Measurements from ENCODE around the gene NOD2. TPM values are rescaled to one million over a fixed set of nuclear protein-coding genes. Genes with fewer than 3 reads are reported as not detected.
A peak's percentile ranks its signal among the peaks of the same experiment; 100 is the strongest.

Gene NOD2
- total RNA-seq, 4 donors from 2014 or later, result 10.5 to 28.1 (median 21.6) TPM

- WGBS, 2 donors, result 23 to 35% methylated on average over 3 of the region's 3 CpGs
- peaks cover 0 to 15% (median 3%) of the 10 kb centered on the region in 3 donors for H3K36me3 ChIP-seq
- peak overlapping the region in 2 of 4 donors; percentile 32 to 98 for H3K27ac ChIP-seq
- peaks cover 9 to 82% (median 23%) of the 10 kb centered on the region in 3 donors for H3K4me1 ChIP-seq
- TF ChIP-seq POLR2A (IDR thresholded peaks at IDR 0.05) (no peak), CTCF (IDR thresholded peaks at IDR 0.05) (no peak)
- no peaks in the 10 kb centered on the region for H3K27me3 ChIP-seq
- intact Hi-C loops (cut with DNase I), result no loop called here
- H3K4me3 ChIP-seq, result no peak overlapping the region
- H3K9me3 ChIP-seq, result no peaks in the 10 kb centered on the region
- no peak for DNase-seq
These were observed 51.5 kb downstream of the NOD2 start for GRCh38 chr16:50744881-50745280.

- Histone ChIP-seq H3K9me3 (no peaks in the 10 kb centered on the region), H3K4me3 (no peak overlapping the region), H3K27ac (peak overlapping the region in 2 of 4 donors; percentile 6 to 32), H3K27me3 (no peaks in the 10 kb centered on the region), H3K36me3 (peaks cover 0 to 19% (median 3%) of the 10 kb centered on the region in 3 donors), H3K4me1 (peaks cover 4 to 82% (median 25%) of the 10 kb centered on the region in 3 donors)
- intact Hi-C loops (cut with DNase I), result no loop called here
- DNase-seq, result no peak
- TF ChIP-seq CTCF (IDR thresholded peaks at IDR 0.05), result no peak
- TF ChIP-seq POLR2A (IDR thresholded peaks at IDR 0.05), result no peak
- WGBS, 2 donors, result 75 to 87% methylated on average over 2 to 4 of the region's 4 CpGs
These were observed 52.5 kb downstream of the NOD2 start for GRCh38 chr16:50745940-50746339.

- TF ChIP-seq CTCF (IDR thresholded peaks at IDR 0.05) (peak; percentile 18 to 57 (median 41)), POLR2A (IDR thresholded peaks at IDR 0.05) (no peak)
- WGBS, 2 donors, result 50 to 53% methylated on average over 7 of the region's 7 CpGs
- H3K27ac ChIP-seq, result peak overlapping the region in 2 of 4 donors; percentile 16 to 23
- no peaks in the 10 kb centered on the region for H3K9me3 ChIP-seq
- H3K27me3 ChIP-seq, result no peaks in the 10 kb centered on the region
- H3K4me3 ChIP-seq, result no peak overlapping the region
- H3K36me3 ChIP-seq, result peaks cover 3 to 31% (median 4%) of the 10 kb centered on the region in 3 donors
- intact Hi-C loops (cut with DNase I), result no loop called here
- H3K4me1 ChIP-seq, result peaks cover 0 to 85% (median 26%) of the 10 kb centered on the region in 3 donors
- DNase-seq, result no peak
These were observed 54.0 kb downstream of the NOD2 start for GRCh38 chr16:50747207-50747956.

GRCh38 chr16:50751528-50751927 lies 58.1 kb downstream of the NOD2 start:
- intact Hi-C loops (cut with DNase I), result no loop called here
- TF ChIP-seq CTCF (IDR thresholded peaks at IDR 0.05), result no peak
- TF ChIP-seq POLR2A (IDR thresholded peaks at IDR 0.05), result no peak
- peaks cover 0 to 62% (median 4%) of the 10 kb centered on the region in 3 donors for H3K36me3 ChIP-seq
- DNase-seq, result no peak
- no peaks in the 10 kb centered on the region for H3K9me3 ChIP-seq
- H3K27me3 ChIP-seq, result no peaks in the 10 kb centered on the region
- H3K27ac ChIP-seq, result no peak overlapping the region
- no peak overlapping the region for H3K4me3 ChIP-seq
- WGBS, 2 donors, result 37 to 41% methylated on average over 6 of the region's 6 CpGs
- H3K4me1 ChIP-seq, result peaks cover 0 to 53% (median 11%) of the 10 kb centered on the region in 3 donors

- Histone ChIP-seq H3K4me1 (peaks cover 0 to 52% (median 11%) of the 10 kb centered on the region in 3 donors), H3K36me3 (peaks cover 0 to 65% (median 4%) of the 10 kb centered on the region in 3 donors), H3K4me3 (no peak overlapping the region), H3K27ac (no peak overlapping the region), H3K9me3 (no peaks in the 10 kb centered on the region), H3K27me3 (no peaks in the 10 kb centered on the region)
- WGBS, 2 donors, result 73 to 75% methylated on average over 4 of the region's 4 CpGs
- TF ChIP-seq CTCF (IDR thresholded peaks at IDR 0.05) (no peak), POLR2A (IDR thresholded peaks at IDR 0.05) (no peak)
- no peak for DNase-seq
- intact Hi-C loops (cut with DNase I), result no loop called here
These were observed 59.2 kb downstream of the NOD2 start for GRCh38 chr16:50752471-50753235.
